PFSK-1 (cell line): ENCODE results near the gene C1S.

Source experiments
- FOXP2 ChIP-seq: optimal IDR thresholded peaks from 2 replicates; pipeline ENCODE3; 2011; ENCODE audit warnings: borderline replicate concordance, control low read depth, inconsistent platforms; ENCODE audit not compliant: insufficient read depth; ENCODE audit errors: extremely low read length, extremely low read depth
- POLR2AphosphoS5 ChIP-seq: IDR thresholded peaks from 2 replicates; pipeline ENCODE4 v1.6.1; 2012; ENCODE audit warnings: low read depth, mild to moderate bottlenecking, control low read depth, low read length, moderate library complexity
- SIN3A ChIP-seq: IDR thresholded peaks from 2 replicates; pipeline ENCODE4 v1.6.1; 2012; ENCODE audit warnings: mild to moderate bottlenecking, low read length, moderate library complexity, borderline replicate concordance; ENCODE audit not compliant: insufficient read depth
- TAF1 ChIP-seq: IDR thresholded peaks from 2 replicates; pipeline ENCODE4 v1.6.1; 2012; ENCODE audit warnings: low read length, control low read depth, borderline replicate concordance; ENCODE audit not compliant: insufficient read depth
- TF ChIP-seq, protein P1 (sequence below), 2 experiments: IDR thresholded peaks; 2 replicates each; pipeline versions ENCODE4 v1.6.1 to v1.8.0; 2011 to 2012; ENCODE audit warnings: low read depth in 2 of 2, low read length in 2 of 2, control low read depth in 1 of 2, inconsistent platforms in 1 of 2, mild to moderate bottlenecking in 1 of 2, moderate library complexity in 1 of 2; ENCODE audit not compliant: insufficient read depth in 1 of 2

Gene C1S

GRCh38 chr12:7106082-7106481, 45.6 kb downstream of the C1S start:
- TF ChIP-seq TAF1, result no peak
- no peak for TF ChIP-seq FOXP2
- no peak for TF ChIP-seq SIN3A
- TF ChIP-seq, protein P1, sequence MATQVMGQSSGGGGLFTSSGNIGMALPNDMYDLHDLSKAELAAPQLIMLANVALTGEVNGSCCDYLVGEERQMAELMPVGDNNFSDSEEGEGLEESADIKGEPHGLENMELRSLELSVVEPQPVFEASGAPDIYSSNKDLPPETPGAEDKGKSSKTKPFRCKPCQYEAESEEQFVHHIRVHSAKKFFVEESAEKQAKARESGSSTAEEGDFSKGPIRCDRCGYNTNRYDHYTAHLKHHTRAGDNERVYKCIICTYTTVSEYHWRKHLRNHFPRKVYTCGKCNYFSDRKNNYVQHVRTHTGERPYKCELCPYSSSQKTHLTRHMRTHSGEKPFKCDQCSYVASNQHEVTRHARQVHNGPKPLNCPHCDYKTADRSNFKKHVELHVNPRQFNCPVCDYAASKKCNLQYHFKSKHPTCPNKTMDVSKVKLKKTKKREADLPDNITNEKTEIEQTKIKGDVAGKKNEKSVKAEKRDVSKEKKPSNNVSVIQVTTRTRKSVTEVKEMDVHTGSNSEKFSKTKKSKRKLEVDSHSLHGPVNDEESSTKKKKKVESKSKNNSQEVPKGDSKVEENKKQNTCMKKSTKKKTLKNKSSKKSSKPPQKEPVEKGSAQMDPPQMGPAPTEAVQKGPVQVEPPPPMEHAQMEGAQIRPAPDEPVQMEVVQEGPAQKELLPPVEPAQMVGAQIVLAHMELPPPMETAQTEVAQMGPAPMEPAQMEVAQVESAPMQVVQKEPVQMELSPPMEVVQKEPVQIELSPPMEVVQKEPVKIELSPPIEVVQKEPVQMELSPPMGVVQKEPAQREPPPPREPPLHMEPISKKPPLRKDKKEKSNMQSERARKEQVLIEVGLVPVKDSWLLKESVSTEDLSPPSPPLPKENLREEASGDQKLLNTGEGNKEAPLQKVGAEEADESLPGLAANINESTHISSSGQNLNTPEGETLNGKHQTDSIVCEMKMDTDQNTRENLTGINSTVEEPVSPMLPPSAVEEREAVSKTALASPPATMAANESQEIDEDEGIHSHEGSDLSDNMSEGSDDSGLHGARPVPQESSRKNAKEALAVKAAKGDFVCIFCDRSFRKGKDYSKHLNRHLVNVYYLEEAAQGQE (IDR thresholded peaks at IDR 0.05; ENCODE audit: insufficient read depth in 1 of 2, low read depth in 2 of 2, low read length in 2 of 2), result no peak
- TF ChIP-seq POLR2AphosphoS5, result no peak

- TF ChIP-seq, protein P1 (IDR thresholded peaks at IDR 0.05; ENCODE audit: insufficient read depth in 1 of 2, low read depth in 2 of 2, low read length in 2 of 2), result no peak
- TF ChIP-seq POLR2AphosphoS5 (no peak), SIN3A (no peak), FOXP2 (no peak), TAF1 (no peak)
Observed at GRCh38 chr12:7107636-7108002, 47.1 kb downstream of the C1S start.

DNA sequence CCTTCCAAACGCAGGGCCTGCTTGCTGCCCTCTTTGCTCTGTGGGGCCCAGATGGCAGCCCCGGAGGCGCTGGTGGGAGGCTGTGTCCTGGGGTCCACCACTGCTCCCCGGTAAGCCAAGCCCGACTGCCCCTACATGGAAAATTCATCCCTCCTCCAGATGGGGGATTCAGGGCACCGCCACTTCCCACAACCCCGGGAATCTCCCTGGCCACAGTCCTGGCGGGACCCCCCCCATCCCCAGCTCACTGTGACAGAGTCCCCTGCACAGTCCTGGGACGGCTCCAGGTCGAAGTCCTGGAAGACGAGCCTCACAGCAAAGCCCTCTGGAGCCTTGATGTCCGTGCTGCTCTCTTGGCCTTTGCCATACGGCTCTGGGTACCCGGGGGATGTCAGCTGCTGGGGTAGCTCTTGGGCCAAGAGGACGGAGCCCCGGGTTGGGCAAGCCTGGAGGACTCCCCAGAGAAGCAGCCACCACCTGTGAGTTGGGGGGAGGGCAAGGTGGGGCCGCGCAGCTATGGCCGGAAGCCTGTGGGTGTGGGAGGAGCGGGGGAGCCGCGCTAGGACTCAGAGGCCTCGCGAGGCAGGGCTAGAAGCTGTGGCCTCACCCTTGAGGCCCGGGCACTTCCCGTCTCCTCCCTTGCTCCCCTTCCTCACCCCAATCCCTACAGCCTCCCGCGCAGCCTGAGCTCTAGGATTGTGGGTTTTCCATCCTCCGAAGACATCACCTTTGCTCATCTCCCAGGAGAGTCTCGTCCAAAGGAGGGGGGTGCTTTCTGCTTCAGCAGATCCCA, 47.7 kb downstream of the C1S start:
- TF ChIP-seq FOXP2, result no peak
- TF ChIP-seq, protein P1 (IDR thresholded peaks at IDR 0.05; ENCODE audit: insufficient read depth in 1 of 2, low read depth in 2 of 2, low read length in 2 of 2), result no peak
- no peak for TF ChIP-seq POLR2AphosphoS5
- no peak for TF ChIP-seq SIN3A
- no peak for TF ChIP-seq TAF1

GRCh38 chr12:7108796-7109571, 48.5 kb downstream of the C1S start, which contains the start of gene C1RL:
TSS of gene C1RL (minus strand) at chr12:7109214. CDS start at chr12:7109180, 34 bp downstream.
- no peak for TF ChIP-seq FOXP2
- TF ChIP-seq, protein P1 (IDR thresholded peaks at IDR 0.05; ENCODE audit: insufficient read depth in 1 of 2, low read depth in 2 of 2, low read length in 2 of 2), result no peak
- TF ChIP-seq TAF1, result no peak
- no peak for TF ChIP-seq SIN3A
- no peak for TF ChIP-seq POLR2AphosphoS5
